Measurements from ENCODE around the gene P4HB. TPM values are rescaled to one million over a fixed set of nuclear protein-coding genes. Genes with fewer than 3 reads are reported as not detected.
"Not testable (repeated sequence)": the region's sequence is repeated elsewhere in the genome, so short reads cannot be mapped to it uniquely, and the experiment has no call there.

P4HB gene
- total RNA-seq, 1 donor from 2014 or later: 364 TPM

GRCh38 chr17:81840826-81841778 is 19.2 kb downstream of the P4HB start:
- H3K9me3 Mint-ChIP-seq: no peaks in the 10 kb centered on the region
- no peaks in the 10 kb centered on the region for H3K36me3 Mint-ChIP-seq (ENCODE audit: low read depth)
- H3K4me1 Mint-ChIP-seq: no peaks in the 10 kb centered on the region
- H3K4me3 Mint-ChIP-seq: no peak overlapping the region
- TF ChIP-seq, protein P1, sequence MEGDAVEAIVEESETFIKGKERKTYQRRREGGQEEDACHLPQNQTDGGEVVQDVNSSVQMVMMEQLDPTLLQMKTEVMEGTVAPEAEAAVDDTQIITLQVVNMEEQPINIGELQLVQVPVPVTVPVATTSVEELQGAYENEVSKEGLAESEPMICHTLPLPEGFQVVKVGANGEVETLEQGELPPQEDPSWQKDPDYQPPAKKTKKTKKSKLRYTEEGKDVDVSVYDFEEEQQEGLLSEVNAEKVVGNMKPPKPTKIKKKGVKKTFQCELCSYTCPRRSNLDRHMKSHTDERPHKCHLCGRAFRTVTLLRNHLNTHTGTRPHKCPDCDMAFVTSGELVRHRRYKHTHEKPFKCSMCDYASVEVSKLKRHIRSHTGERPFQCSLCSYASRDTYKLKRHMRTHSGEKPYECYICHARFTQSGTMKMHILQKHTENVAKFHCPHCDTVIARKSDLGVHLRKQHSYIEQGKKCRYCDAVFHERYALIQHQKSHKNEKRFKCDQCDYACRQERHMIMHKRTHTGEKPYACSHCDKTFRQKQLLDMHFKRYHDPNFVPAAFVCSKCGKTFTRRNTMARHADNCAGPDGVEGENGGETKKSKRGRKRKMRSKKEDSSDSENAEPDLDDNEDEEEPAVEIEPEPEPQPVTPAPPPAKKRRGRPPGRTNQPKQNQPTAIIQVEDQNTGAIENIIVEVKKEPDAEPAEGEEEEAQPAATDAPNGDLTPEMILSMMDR (conservative IDR thresholded peaks at IDR 0.05): no peak
- no peak for DNase-seq (ENCODE audit: low read depth, low spot score)
- H3K27ac Mint-ChIP-seq (ENCODE audit: unreplicated experiment): no peak overlapping the region
- H3K27me3 Mint-ChIP-seq (ENCODE audit: low read depth): no peaks in the 10 kb centered on the region

- not testable (repeated sequence) for H3K27ac Mint-ChIP-seq (ENCODE audit: unreplicated experiment); H3K27me3 Mint-ChIP-seq (ENCODE audit: low read depth); H3K9me3 Mint-ChIP-seq; H3K4me3 Mint-ChIP-seq; H3K4me1 Mint-ChIP-seq; DNase-seq (ENCODE audit: low read depth, low spot score); H3K36me3 Mint-ChIP-seq (ENCODE audit: low read depth)
These were observed 20.3 kb downstream of the P4HB start for GRCh38 chr17:81840059-81840458.

DNA sequence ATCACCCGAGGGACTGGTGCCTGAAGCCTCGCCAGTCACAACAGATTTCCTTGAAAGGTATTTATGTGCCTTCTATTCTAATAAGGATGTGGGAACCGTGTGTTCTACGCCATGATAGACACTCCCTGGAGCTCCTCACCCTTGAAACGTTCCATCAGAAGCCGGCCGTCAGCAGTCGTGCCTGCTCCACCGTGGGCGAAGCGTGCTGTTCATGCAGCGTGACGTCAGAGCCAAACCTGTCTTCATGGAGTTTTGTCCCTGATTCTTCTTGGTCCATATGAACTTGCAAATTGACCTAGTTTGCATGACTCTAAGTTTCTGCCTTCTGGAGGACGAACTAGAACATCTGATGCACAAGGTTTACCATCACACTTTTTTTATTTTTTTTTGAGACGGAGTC is 21.0 kb downstream of the P4HB start:
- no peak overlapping the region for H3K4me3 Mint-ChIP-seq
- H3K36me3 Mint-ChIP-seq (ENCODE audit: low read depth): no peaks in the 10 kb centered on the region
- no peak for DNase-seq (ENCODE audit: low read depth, low spot score)
- no peaks in the 10 kb centered on the region for H3K4me1 Mint-ChIP-seq
- H3K27ac Mint-ChIP-seq (ENCODE audit: unreplicated experiment): no peak overlapping the region
- no peaks in the 10 kb centered on the region for H3K9me3 Mint-ChIP-seq
- TF ChIP-seq, protein P1 (conservative IDR thresholded peaks at IDR 0.05): no peak
- no peaks in the 10 kb centered on the region for H3K27me3 Mint-ChIP-seq (ENCODE audit: low read depth)

- DNase-seq (ENCODE audit: low read depth, low spot score): no peak
- no peak overlapping the region for H3K27ac Mint-ChIP-seq (ENCODE audit: unreplicated experiment)
- TF ChIP-seq, protein P1 (conservative IDR thresholded peaks at IDR 0.05): no peak
- peaks cover 1% of the 10 kb centered on the region for H3K4me1 Mint-ChIP-seq
- H3K4me3 Mint-ChIP-seq: no peak overlapping the region
- H3K36me3 Mint-ChIP-seq (ENCODE audit: low read depth): no peaks in the 10 kb centered on the region
- H3K9me3 Mint-ChIP-seq: no peaks in the 10 kb centered on the region
- no peaks in the 10 kb centered on the region for H3K27me3 Mint-ChIP-seq (ENCODE audit: low read depth)
These were observed 21.5 kb downstream of the P4HB start for GRCh38 chr17:81838753-81839255.

DNA sequence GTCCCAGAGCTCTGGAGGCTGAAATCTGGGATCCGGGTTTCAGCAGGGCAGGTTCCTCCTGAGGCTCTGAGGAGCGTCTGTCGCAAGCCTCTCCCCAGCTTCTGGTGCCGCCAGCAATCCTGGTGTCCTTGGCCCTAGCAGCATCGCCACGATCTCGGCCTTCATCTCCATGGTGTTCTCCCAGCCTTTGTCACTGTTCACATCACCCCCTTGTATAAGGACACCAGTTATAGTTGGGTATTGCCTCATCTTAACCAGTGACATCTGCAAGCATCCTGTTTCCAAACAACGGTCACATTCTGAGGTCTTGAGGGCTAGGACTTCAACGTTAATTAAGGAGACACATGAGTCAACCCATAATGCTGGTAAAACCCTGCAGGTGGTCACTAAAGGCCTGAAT is 22.7 kb downstream of the P4HB start:
- Mint-ChIP-seq H3K4me1 (peaks cover 5% of the 10 kb centered on the region), H3K27ac (ENCODE audit: unreplicated experiment) (no peak overlapping the region), H3K4me3 (peak overlapping the region; percentile 60), H3K36me3 (ENCODE audit: low read depth) (no peaks in the 10 kb centered on the region), H3K9me3 (no peaks in the 10 kb centered on the region), H3K27me3 (ENCODE audit: low read depth) (no peaks in the 10 kb centered on the region)
- DNase-seq (ENCODE audit: low read depth, low spot score): no peak
- TF ChIP-seq, protein P1 (conservative IDR thresholded peaks at IDR 0.05): no peak

DNA sequence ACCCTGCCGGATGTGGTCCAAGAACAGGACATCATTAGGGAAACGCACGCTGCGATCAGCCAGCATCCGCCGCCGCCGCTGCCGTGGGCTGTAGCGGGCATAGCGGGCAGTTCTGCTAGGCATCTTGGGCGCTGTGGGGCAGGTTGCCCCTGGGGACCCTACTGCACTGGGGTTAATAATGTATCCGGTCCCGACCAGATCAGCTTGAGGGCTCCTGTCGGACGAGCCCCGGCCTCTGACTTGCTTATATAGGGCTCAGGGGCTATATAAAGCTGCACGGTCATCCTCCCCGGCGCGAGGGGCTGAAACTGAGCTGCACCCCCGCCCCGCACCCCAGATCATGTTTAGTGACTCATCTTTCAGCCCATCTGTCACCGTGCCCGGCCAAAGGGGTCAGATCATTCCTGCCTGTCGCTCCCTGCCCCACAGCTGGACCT is 25.5 kb downstream of the P4HB start, which contains the start of gene PPP1R27:
Gene PPP1R27, minus strand, starts transcription at position 220 of the 437 bp plus-strand sequence. Its CDS starts 97 bp downstream, at position 123.
- Mint-ChIP-seq H3K36me3 (ENCODE audit: low read depth) (no peaks in the 10 kb centered on the region), H3K27me3 (ENCODE audit: low read depth) (no peaks in the 10 kb centered on the region), H3K9me3 (no peaks in the 10 kb centered on the region), H3K27ac (ENCODE audit: unreplicated experiment) (peak within 1 kb of the TSS; percentile 97), H3K4me1 (peaks cover 17% of the 10 kb centered on the region), H3K4me3 (peak within 1 kb of the TSS; percentile 94)
- TF ChIP-seq, protein P1 (conservative IDR thresholded peaks at IDR 0.05): no peak
- DNase-seq (ENCODE audit: low read depth, low spot score): no peak
